GM18873 (cell line): Measurements from ENCODE around the gene C1QTNF7.

ENCODE experiments used
- ATAC-seq: cut with Tn5 transposase; IDR thresholded peaks from one replicate; pipeline ENCODE4 v1.9.1; 2021; ENCODE audit warnings: mild to moderate bottlenecking, moderate library complexity, moderate number of reproducible peaks; ENCODE audit not compliant: unreplicated experiment, low FRiP score

C1QTNF7 gene

GRCh38 chr4:15413010-15413622 lies 14.7 kb upstream of the C1QTNF7 start:
- no peak for ATAC-seq

- ATAC-seq: no peak
Measured at GRCh38 chr4:15413623-15414019, 14.2 kb upstream of the C1QTNF7 start.

GRCh38 chr4:15414551-15415091 lies 13.2 kb upstream of the C1QTNF7 start:
- ATAC-seq: no peak

- ATAC-seq: no peak
Measured at GRCh38 chr4:15416357-15417232, 11.2 kb upstream of the C1QTNF7 start.

GRCh38 chr4:15417233-15417660 lies 10.6 kb upstream of the C1QTNF7 start:
- no peak for ATAC-seq

GRCh38 chr4:15418956-15419355 lies 8.9 kb upstream of the C1QTNF7 start:
- no peak for ATAC-seq

GRCh38 chr4:15420642-15421041 lies 7.2 kb upstream of the C1QTNF7 start:
- no peak for ATAC-seq

- ATAC-seq: no peak
Measured at GRCh38 chr4:15423285-15423711, 4.5 kb upstream of the C1QTNF7 start.

GRCh38 chr4:15425520-15425919 lies 2.3 kb upstream of the C1QTNF7 start:
- no peak for ATAC-seq

- no peak for ATAC-seq
Measured at GRCh38 chr4:15427161-15427560, 672 bp upstream of the C1QTNF7 start.

- no peak for ATAC-seq
Measured at GRCh38 chr4:15428611-15429010, 778 bp downstream of the C1QTNF7 start.

GRCh38 chr4:15434091-15434490 lies 6.3 kb downstream of the C1QTNF7 start:
- ATAC-seq: no peak

GRCh38 chr4:15434676-15435075 lies 6.8 kb downstream of the C1QTNF7 start:
- no peak for ATAC-seq

- no peak for ATAC-seq
Measured at GRCh38 chr4:15436513-15436912, 8.7 kb downstream of the C1QTNF7 start.

- no peak for ATAC-seq
Measured at GRCh38 chr4:15438939-15439524, 11.2 kb downstream of the C1QTNF7 start.

GRCh38 chr4:15443371-15444160 lies 15.7 kb downstream of the C1QTNF7 start:
- ATAC-seq: no peak

GRCh38 chr4:15444276-15444675 lies 16.4 kb downstream of the C1QTNF7 start:
- no peak for ATAC-seq

GRCh38 chr4:15444879-15445547 lies 17.2 kb downstream of the C1QTNF7 start:
- no peak for ATAC-seq

GRCh38 chr4:15451181-15451865 lies 23.5 kb downstream of the C1QTNF7 start:
- ATAC-seq: no peak
